GM12878 (cell line): ENCODE data around the gene DNASE1L1. TPM values are rescaled to one million over a fixed set of nuclear protein-coding genes. Genes with fewer than 3 reads are reported as not detected.
A peak's percentile ranks its signal among the peaks of the same experiment; 100 is the strongest.

Experiments
- BACH1 ChIP-seq: fragments of 450-650 bp; IDR thresholded peaks from 2 replicates; pipeline ENCODE4 v1.6.1; 2017; ENCODE audit warnings: mild to moderate bottlenecking, borderline replicate concordance
- BMI1 ChIP-seq: fragments of 450-650 bp; IDR thresholded peaks from 2 replicates; pipeline ENCODE4 v1.6.1; 2016; ENCODE audit warnings: mild to moderate bottlenecking, moderate library complexity, borderline replicate concordance
- CBX5 ChIP-seq: sonication (generic); IDR thresholded peaks from 2 replicates; pipeline ENCODE4 v1.6.1; 2016; ENCODE audit warnings: low read depth, moderate library complexity, mild to moderate bottlenecking, inconsistent platforms
- ETV6 ChIP-seq, 2 experiments: fragments of 450-650 bp in 1 of 2; IDR thresholded peaks in 1 of 2; conservative IDR thresholded peaks in 1 of 2; 2 replicates each; pipeline ENCODE4 v1.6.1; 2014; ENCODE audit warnings: antibody characterized with exemption in 1 of 2, borderline replicate concordance in 1 of 2, low read depth in 1 of 2, mild to moderate bottlenecking in 1 of 2, moderate library complexity in 1 of 2
- FOS ChIP-seq: IDR thresholded peaks from 3 replicates; pipeline ENCODE4 v1.6.1; 2011; ENCODE audit warnings: borderline replicate concordance; ENCODE audit not compliant: insufficient read length; ENCODE audit errors: extremely low read depth
- FOXM1 ChIP-seq: IDR thresholded peaks from 2 replicates; pipeline ENCODE4 v1.6.1; 2012; ENCODE audit warnings: low read depth, mild to moderate bottlenecking, inconsistent platforms, low read length, moderate library complexity
- IKZF1 ChIP-seq: fragments of 450-650 bp; conservative IDR thresholded peaks from 2 replicates; pipeline ENCODE4 v1.6.1; 2017; ENCODE audit warnings: antibody characterized with exemption, mild to moderate bottlenecking
- NFYB ChIP-seq: IDR thresholded peaks from 2 replicates; pipeline ENCODE4 v1.6.1; 2011; ENCODE audit warnings: low read depth, mild to moderate bottlenecking, low read length, improper control_type of control experiment, moderate library complexity; ENCODE audit not compliant: insufficient read depth
- SREBF2 ChIP-seq: IDR thresholded peaks from 2 replicates; pipeline ENCODE4 v1.6.1; 2012; ENCODE audit warnings: mild to moderate bottlenecking, low read length
- SUZ12 ChIP-seq: fragments of 200-600 bp; sonication (generic); IDR thresholded peaks from one replicate; pipeline ENCODE4 v1.6.1; 2018; ENCODE audit warnings: antibody characterized with exemption, mild to moderate bottlenecking; ENCODE audit not compliant: unreplicated experiment
- TCF12 ChIP-seq: IDR thresholded peaks from 2 replicates; pipeline ENCODE4 v1.6.1; 2011; ENCODE audit warnings: low read depth, mild to moderate bottlenecking, low read length
- polyA plus RNA-seq, 11 experiments: library from polyadenylated mRNA; depleted of rRNA in 4 of 11; unstranded in 6 of 11; stranded (reverse) in 5 of 11; fragments of >200 nt; fragmentation: Nextera tagmentation in 4 of 11; fragmentation: Illumina TruSeq in 1 of 11; extraction: Ambion mirVana in 4 of 11; extraction: Trizol in 1 of 11; gene quantifications; 1 replicate in 1 of 11; 2 replicates in 10 of 11; pipeline versions ENCODE4 v1.2.1 to v1.2.3, GENCODE V29; 2011 to 2016; ENCODE audit warnings: inconsistent platforms in 2 of 11, missing spikeins in 2 of 11, low read depth in 1 of 11
- total RNA-seq, 4 experiments: library from RNA; depleted of rRNA in 3 of 4; stranded (reverse); fragments of >200 nt in 3 of 4; fragmentation: Illumina TruSeq in 1 of 4; extraction: Trizol in 1 of 4; gene quantifications; 2 replicates each; pipeline versions ENCODE4 v1.2.1 to v1.2.3, GENCODE V29; 2013 to 2021
- TF ChIP-seq, protein P1 (sequence below): fragments of 450-650 bp; IDR thresholded peaks from 2 replicates; pipeline ENCODE4 v1.6.1; 2016; ENCODE audit warnings: mild to moderate bottlenecking
- TF ChIP-seq, protein P2 (sequence below): IDR thresholded peaks from 2 replicates; pipeline ENCODE4 v1.6.1; 2012; ENCODE audit warnings: improper control_type of control experiment, low read depth, low read length; ENCODE audit not compliant: insufficient replicate concordance
- TF ChIP-seq, protein P3 (sequence below): IDR thresholded peaks from 2 replicates; pipeline ENCODE4 v1.6.1; 2011; ENCODE audit warnings: mild to moderate bottlenecking, low read depth, low read length, moderate library complexity; ENCODE audit not compliant: insufficient replicate concordance

DNASE1L1 gene
- total and polyA plus RNA-seq, 10 of the 15 experiments (the other 5 are each of a cell fraction or from before 2014, with no cell fraction given), result 0.60 to 22.7 (median 6.8) TPM

DNA sequence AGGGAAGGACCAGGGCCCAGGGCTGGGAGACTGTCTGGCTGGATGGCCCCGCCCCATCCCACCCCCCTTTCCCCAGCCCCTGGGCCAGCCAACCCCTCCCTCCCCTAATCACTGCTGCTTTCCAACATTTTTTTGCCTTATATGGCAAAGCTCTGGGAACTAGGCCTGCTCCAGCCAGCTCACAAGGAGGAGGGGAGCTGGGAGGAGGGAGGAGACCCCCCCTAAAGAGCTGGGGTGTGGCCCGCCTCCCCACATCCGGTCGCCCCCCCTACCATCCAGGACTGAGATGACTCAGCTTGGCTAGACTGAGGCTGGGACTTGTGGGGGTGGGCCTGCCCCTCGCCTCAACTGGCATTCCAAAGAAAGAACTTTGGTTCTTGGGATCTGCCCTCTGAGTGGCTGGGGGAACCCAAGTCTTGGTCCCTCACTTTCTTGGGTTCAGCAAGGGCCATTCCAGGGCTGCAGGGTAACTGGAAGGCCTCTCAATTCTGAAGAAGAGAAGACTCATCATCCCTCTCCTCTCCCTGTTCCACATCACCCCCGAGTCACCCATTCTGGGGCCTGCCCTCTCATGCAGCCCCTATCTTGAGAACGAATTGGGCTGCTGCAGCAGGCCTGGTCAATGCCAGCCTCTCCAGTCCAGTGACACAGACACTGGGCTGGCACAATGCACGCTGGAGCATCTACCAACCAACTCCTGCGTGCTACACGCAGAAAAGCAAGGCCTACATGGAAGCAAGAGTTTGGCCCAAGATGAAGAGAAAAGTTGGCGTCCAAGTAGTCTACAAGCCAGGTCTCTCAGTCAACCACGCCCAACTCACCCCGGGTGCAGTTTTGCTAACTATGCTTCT is 39.4 kb downstream of the DNASE1L1 start (continued):
- TF ChIP-seq TCF12, result 0 out of 2 replicates have a peak, but pooled peaks have one; percentile 31
- no peak for TF ChIP-seq BMI1
- TF ChIP-seq, protein P1, sequence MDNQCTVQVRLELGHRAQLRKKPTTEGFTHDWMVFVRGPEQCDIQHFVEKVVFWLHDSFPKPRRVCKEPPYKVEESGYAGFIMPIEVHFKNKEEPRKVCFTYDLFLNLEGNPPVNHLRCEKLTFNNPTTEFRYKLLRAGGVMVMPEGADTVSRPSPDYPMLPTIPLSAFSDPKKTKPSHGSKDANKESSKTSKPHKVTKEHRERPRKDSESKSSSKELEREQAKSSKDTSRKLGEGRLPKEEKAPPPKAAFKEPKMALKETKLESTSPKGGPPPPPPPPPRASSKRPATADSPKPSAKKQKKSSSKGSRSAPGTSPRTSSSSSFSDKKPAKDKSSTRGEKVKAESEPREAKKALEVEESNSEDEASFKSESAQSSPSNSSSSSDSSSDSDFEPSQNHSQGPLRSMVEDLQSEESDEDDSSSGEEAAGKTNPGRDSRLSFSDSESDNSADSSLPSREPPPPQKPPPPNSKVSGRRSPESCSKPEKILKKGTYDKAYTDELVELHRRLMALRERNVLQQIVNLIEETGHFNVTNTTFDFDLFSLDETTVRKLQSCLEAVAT, result peak; percentile 17; the same call in 1 of the 2 replicates
- no peak for TF ChIP-seq NFYB
- TF ChIP-seq SREBF2, result no peak
- no peak for TF ChIP-seq BACH1
- TF ChIP-seq, protein P2, sequence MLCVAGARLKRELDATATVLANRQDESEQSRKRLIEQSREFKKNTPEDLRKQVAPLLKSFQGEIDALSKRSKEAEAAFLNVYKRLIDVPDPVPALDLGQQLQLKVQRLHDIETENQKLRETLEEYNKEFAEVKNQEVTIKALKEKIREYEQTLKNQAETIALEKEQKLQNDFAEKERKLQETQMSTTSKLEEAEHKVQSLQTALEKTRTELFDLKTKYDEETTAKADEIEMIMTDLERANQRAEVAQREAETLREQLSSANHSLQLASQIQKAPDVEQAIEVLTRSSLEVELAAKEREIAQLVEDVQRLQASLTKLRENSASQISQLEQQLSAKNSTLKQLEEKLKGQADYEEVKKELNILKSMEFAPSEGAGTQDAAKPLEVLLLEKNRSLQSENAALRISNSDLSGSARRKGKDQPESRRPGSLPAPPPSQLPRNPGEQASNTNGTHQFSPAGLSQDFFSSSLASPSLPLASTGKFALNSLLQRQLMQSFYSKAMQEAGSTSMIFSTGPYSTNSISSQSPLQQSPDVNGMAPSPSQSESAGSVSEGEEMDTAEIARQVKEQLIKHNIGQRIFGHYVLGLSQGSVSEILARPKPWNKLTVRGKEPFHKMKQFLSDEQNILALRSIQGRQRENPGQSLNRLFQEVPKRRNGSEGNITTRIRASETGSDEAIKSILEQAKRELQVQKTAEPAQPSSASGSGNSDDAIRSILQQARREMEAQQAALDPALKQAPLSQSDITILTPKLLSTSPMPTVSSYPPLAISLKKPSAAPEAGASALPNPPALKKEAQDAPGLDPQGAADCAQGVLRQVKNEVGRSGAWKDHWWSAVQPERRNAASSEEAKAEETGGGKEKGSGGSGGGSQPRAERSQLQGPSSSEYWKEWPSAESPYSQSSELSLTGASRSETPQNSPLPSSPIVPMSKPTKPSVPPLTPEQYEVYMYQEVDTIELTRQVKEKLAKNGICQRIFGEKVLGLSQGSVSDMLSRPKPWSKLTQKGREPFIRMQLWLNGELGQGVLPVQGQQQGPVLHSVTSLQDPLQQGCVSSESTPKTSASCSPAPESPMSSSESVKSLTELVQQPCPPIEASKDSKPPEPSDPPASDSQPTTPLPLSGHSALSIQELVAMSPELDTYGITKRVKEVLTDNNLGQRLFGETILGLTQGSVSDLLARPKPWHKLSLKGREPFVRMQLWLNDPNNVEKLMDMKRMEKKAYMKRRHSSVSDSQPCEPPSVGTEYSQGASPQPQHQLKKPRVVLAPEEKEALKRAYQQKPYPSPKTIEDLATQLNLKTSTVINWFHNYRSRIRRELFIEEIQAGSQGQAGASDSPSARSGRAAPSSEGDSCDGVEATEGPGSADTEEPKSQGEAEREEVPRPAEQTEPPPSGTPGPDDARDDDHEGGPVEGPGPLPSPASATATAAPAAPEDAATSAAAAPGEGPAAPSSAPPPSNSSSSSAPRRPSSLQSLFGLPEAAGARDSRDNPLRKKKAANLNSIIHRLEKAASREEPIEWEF, result no peak
- TF ChIP-seq CBX5, result no peak
- no peak for TF ChIP-seq SUZ12
- TF ChIP-seq, protein P3, sequence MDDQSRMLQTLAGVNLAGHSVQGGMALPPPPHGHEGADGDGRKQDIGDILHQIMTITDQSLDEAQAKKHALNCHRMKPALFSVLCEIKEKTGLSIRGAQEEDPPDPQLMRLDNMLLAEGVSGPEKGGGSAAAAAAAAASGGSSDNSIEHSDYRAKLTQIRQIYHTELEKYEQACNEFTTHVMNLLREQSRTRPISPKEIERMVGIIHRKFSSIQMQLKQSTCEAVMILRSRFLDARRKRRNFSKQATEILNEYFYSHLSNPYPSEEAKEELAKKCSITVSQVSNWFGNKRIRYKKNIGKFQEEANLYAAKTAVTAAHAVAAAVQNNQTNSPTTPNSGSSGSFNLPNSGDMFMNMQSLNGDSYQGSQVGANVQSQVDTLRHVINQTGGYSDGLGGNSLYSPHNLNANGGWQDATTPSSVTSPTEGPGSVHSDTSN, result no peak
- peak; percentile 69 for TF ChIP-seq IKZF1
- TF ChIP-seq FOS, result no peak
- no peak for TF ChIP-seq FOXM1
- no peak for TF ChIP-seq ETV6 (conservative IDR thresholded peaks at IDR 0.05 in 1 of 2, IDR thresholded peaks at IDR 0.05 in 1 of 2; ENCODE audit: borderline replicate concordance in 1 of 2, low read depth in 1 of 2)
- TF ChIP-seq, all 136 proteins: peak for 20
